ENCODE measurements around the gene OR5H15.
"Not testable (repeated sequence)": the region's sequence is repeated elsewhere in the genome, so short reads cannot be mapped to it uniquely, and the experiment has no call there.

Gene OR5H15

DNA sequence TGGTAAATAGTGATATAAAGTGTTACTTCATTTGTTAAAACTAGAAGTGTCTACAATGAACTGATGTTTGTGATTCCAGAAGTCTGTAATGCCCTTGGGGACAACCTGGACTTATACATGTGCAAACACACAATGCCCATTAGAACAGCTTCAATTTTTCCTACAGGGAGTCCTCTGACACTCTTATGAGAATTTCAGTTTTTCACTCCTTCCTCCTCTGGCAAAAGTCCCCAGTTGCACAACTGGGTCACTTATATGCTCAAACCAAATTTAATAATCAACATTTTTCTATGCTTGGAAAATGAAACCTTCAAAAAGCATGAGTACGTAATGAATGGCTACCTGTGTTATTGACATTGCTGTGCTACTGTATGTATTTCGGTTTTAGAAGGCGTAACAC is at the start of gene OR5H15:
TSS of gene OR5H15 (plus strand) at position 301 of the 400 bp plus-strand sequence. CDS start 2,004 bp downstream, outside the sequence.
- no peak for DNase-seq

GRCh38 chr3:98130421-98130820 is 36.1 kb upstream of the OR5H15 start, which contains the start of gene OR5H1:
Gene OR5H1, plus strand, starts transcription at chr3:98130721. Its CDS starts 1,977 bp downstream, at chr3:98132698.
- no peak for DNase-seq

GRCh38 chr3:98136631-98137030 is 29.9 kb upstream of the OR5H15 start:
- DNase-seq: no peak

GRCh38 chr3:98137826-98138557 is 28.5 kb upstream of the OR5H15 start:
- not testable (repeated sequence) for DNase-seq

GRCh38 chr3:98140531-98140930 is 26.0 kb upstream of the OR5H15 start:
- no peak for DNase-seq

- DNase-seq: no peak
These were observed 19.3 kb upstream of the OR5H15 start, which contains the start of gene OR5H14 for GRCh38 chr3:98147179-98147578. Gene OR5H14, plus strand, starts transcription at chr3:98147479. Its CDS starts 1,907 bp downstream, at chr3:98149386.

DNA sequence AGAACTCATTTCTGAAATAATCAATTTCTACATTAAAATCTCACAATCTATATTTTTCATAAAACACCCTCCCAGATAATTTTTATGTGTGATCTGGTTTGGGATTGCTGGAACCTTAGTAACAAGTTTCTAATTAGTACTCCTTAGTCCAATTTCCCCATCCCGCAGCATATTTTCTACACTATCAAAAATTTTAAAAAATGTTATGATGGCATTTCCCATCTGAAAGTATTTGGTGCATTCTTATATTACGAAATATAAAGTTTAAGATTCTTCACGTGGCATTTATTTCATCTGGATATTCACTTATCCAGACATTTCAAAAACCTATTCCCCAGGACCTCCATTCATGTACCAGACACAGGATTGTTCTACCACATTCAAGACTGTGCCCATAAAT is 17.7 kb upstream of the OR5H15 start:
- no peak for DNase-seq

- DNase-seq: not testable (repeated sequence)
These were observed 17.0 kb upstream of the OR5H15 start for GRCh38 chr3:98149456-98149855.

DNA sequence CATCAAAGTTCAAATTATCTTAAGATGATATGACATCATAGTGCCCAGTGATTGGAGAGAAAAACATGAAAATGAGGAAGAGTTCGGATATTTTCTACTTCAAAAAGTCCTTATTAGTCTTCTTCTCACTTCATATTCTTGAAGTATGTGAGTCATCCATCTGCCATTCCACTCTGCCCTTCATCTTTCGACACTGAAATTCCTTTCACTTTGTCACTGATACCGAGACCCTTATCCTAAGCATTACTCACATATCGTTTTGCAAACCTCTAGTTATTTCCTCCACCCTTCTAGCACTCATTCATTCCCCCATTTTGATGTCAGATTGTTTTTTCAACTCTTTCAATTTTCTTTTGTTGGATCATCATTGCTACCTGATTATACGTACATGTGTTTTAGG is 15.3 kb upstream of the OR5H15 start:
- DNase-seq: no peak

- DNase-seq: no peak
These were observed 4.6 kb downstream of the OR5H15 start for GRCh38 chr3:98171071-98171470.

DNA sequence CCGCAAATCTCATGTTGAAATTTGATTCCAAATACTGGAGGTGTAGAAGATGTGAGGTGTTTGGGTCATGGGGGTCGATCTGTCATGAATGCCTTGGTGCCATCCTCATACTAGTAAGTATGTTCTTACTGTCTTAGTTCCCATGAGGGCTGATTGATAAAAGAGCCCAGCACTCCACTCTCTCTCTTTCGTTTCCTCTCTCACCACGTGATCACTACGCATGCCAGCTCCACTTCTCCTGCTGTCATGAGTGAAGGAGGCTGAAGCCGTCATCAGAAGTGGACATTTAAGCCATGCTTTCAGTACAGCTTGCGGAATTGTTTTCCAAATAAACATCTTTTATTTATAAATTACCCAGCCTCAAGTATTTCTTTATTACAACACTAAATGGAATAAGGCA is 6.1 kb downstream of the OR5H15 start:
- DNase-seq: no peak

GRCh38 chr3:98180319-98180890 is 13.9 kb downstream of the OR5H15 start:
- no peak for DNase-seq

DNA sequence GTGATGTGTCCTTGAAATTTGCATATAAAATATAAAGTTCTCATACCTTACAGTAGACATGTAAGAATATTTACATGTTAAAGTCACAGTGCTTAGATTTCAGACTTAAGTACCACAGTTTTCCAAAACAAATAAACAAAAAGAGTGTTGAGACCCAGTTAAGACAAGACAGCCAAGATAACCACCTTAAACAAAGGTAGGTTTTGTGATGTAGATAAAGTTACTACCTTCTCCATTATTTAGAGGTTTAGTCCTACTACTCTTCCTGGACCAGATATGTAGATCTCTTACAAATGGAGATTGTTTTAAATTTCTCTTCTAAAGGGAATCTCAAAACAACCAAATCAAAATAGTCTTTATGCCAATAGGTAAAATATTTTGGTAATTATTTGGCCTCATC is 15.7 kb downstream of the OR5H15 start:
- no peak for DNase-seq

- no peak for DNase-seq
These were observed 18.7 kb downstream of the OR5H15 start for GRCh38 chr3:98185180-98185579.

- DNase-seq: peak; percentile 33
These were observed 22.0 kb downstream of the OR5H15 start for GRCh38 chr3:98188545-98188944.

DNA sequence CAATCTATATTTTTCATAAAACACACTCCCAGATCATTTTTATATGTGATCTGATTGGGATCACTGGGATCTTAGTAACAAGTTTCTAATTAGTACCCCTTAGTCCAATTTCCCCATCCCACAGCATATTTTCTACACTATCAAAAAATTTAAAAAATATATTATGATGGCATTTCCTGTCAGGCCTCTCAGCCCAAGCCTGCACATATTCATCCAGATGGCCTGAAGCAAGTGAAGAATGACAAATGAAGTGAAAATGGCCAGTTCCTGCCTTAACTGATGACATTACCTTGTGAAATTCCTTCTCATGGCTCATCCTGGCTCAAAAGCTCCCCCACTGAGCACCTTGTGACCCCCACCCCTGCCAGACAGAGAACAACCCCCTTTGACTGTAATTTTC is 24.4 kb downstream of the OR5H15 start:
- DNase-seq: not testable (repeated sequence)

DNA sequence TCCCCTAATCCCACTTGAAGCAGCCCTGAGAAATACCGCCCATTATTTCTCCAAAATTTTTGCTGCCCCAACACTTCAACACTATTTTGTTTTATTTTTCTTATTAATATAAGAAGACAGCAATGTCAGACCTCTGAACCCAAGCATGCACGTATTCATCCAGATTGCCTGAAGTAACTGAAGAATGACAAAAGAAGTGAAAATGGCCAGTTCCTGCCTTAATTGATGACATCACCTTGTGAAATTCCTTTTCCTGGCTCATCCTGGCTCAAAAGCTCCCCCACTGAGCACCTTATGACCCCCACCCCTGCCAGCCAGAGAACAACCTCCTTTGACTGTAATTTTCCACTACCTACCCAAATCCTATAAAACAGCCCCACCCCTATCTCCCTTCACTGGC is 29.8 kb downstream of the OR5H15 start:
- DNase-seq: not testable (repeated sequence)

- DNase-seq: no peak
These were observed 32.5 kb downstream of the OR5H15 start for GRCh38 chr3:98199020-98199419.

DNA sequence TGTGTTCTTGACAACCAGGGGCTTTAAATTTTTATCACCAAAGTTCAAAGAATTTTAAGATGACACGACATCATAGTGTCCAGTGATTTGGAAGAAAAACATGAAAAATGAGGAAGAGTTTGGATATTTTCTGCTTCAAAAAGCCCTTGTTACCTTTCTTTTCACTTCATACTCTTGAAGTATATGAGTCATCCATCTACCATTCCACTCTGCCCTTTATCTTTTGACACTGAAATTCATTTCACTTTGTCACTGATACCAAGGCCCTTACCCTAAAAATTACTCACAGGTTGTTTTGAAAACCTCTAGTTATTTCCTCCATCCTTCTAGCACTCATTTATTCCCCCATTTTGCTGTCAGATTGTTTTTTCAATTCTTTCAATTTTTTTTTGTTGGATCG is 42.7 kb downstream of the OR5H15 start:
- no peak for DNase-seq

DNA sequence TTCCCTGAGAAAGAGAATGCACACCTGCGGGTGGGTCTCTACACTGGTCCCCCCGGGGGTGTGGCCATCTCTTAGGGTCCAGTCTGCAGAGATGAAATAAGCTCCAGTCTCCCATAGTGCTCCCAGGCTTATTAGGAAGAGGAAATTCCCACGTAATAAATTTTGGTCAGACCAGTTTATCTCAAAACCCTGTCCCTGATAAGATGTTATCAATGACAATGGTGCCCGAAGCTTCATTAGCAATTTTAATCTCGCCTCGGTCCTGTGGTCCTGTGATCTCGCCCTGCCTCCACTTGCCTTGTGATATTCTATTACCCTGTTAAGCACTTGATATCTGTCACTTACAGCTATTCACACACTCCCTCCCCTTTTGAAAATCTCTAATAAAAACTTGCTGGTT is 46.8 kb downstream of the OR5H15 start:
- no peak for DNase-seq

DNA sequence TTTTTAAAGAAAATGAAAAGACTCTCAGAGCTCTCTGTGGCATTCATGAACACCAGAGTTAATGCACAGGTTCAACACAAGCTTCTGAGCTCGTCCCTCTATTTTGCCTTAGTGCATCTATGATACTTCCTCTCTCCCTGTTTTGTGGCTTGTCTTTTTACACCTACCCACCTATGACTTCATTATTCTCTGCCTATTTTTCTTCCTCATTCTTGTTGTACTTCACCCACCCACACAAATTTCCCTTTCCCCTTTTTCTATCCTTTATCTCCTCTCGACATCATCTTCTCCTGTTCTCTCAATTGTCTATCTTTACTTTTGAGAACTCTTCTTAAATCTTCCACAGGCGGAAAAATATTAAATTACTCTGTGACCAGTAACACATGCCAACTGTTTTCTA is 48.6 kb downstream of the OR5H15 start:
- no peak for DNase-seq
